GM21423 (cell line): ENCODE results near the gene HAUS6.
"Not testable (repeated sequence)": the region's sequence is repeated elsewhere in the genome, so short reads cannot be mapped to it uniquely, and the experiment has no call there.

Experiments
- ATAC-seq: cut with Tn5 transposase; IDR thresholded peaks from one replicate; pipeline ENCODE4 v1.9.1; 2021; ENCODE audit warnings: mild to moderate bottlenecking, moderate library complexity; ENCODE audit not compliant: unreplicated experiment

Gene HAUS6

DNA sequence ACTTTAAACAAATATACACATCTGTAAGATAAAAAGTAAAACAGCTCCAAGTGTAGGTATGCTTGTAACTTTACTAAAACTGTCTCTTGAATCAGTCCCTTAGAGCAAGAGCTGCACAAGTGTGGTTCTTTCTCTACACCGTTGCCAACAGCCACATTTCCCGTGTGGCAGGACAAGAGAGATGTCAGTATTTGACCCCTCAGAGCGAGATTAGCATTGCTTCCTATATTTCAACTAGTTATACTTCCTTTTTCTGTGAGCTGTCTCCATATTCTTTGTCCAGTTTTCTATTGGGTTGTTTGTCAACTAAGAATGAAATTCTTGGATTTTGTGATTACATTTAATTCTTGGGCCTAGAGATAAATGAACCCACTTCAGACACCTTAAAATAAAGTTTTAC, 16.5 kb upstream of the HAUS6 start:
- no peak for ATAC-seq

DNA sequence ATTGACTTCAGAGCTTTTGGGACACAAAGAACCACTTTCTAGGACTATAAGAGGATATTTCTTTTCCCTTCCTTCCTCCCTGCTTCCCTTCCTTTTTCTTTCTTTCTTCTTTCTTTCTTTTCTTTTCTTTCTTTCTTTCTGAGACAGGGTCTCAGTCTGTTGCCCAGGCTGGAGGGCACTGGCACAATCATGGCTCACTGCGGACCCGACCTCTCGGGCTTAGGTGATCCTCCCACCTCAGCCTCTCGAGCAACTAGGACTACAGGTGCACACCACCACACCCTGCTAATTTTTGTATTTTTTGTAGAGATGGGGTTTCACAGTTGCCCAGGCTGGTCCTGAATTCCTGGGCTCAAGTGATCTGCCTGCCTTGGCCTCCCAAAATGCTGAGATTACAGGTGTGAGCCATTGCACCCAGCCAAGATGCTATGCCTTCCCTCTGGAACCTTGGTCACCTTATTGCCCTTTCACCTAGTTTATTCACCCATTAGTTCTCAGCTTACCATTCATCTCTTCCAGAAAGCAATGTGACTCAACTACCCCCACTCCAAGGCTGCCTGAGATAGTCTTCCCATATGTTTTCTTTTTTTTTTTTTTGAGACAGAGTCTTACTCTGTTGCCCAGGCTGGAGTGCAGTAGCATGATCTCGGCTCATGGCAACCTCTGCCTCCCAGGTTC, 14.5 kb upstream of the HAUS6 start:
- no peak for ATAC-seq

DNA sequence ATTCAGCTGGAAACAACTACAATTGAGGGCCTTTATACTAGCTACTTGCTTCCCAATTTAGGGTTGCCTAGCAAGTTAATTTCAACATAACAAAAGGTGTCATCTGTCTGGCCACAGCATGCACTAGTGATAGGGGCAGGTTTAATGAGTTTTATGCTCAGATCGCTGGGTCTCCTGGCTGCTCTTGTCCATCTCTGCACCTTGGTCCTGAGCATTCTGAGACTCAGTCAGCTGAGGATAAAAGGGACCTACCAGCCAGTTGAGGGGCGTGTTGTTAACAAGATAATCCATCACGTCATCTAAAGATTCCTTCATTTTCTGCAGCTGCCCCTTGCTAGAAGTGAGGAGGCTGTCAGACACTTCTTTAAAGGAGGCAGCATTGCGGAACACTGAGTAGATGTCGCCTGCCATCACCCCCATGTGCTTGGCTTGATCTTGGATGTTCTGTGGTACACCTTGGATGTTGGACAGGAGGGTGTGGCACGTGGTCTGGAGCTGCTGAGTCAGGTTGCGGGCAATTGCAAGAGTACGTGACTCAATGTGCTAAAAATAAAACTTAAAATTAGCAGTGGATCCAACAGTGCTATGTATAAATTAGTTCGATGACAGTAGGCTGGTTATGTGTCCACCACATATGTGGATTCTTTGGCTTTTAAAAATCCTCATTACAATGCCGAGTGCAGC, 13.5 kb upstream of the HAUS6 start:
- ATAC-seq: no peak

DNA sequence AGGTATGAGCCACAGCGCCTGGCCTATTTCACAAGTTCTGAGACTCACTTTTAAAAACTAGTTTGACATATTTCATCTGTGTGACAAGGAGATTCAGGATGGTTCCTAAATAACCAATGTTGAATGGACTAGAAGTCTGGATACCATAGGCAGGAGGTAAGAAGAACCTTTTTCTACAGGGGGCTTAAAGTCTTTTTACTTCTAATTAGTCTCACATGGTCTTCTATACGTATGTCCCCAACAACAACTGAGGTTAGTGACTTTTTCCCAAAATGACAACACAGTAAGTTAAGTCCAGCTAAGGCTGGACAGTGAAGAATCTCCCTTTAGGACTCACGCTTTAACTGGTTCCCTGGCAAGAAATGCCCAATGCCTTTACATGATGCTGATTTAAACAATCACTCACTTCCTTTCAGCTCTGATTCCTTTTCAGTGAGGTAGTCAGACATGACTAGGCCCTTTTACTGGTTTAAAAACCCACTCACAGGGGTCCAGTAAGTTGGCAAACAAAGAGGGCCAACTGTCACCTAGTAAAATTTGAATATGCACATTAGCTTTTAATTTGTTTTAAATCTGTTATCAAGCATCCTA, 12.1 kb upstream of the HAUS6 start:
- no peak for ATAC-seq

DNA sequence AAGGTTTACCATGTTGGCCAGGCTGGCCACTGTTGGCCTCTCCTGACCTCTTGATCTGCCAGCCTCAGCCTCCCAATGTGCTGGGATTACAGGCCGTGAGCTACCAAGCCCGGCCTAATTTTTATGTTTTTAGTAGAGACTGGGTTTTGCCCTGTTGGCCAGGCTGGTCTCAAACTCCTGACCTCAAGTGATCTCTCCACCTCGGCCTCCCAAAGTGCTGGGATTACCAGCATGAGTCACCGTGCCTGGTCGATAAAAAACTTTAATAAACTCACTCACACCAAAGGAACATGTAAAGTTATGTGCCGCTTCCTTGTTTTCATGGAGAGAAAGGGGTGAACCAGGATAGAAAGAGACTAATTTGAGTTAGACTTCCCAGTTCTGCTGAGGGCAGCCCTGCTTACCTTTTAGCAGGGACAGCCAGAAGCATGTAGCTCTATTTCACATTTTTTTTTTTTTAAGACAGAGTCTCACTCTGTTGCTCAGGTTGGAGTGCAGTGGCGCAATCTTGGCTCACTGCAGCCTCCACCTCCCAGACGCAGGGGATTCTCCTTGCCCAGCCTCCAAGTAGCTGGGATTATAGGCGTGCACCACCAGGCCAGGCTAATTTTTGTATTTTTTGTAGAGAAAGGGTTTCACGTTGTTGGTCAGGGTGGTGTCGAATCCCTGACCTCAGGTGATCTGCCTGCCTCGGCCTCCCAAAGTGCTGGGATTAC, 11.4 kb upstream of the HAUS6 start:
- no peak for ATAC-seq

DNA sequence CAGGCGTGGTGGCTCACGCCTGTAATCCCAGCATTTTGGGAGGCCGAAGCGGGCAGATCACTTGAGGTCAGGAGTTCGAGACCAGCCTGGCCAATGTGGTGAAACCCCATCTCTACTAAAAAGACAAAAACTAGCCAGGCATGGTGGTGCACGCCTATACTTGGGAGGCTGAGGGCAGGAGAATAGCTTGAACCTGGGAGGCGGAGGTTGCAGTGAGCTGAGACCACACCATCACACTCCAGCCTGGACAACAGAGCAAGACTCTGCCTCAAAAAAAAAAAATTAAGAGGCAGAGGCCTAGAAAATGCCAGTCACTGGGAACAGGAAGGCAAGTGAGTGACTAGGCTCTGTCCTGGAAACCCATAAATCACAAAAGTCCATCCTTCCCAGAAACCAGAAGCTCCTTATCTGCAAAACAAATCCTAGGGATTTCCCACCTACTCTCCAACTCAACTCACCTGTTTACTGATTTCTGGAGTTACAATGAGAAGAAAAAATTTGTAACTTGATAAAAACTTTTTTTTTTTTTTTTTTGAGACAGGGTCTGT, 10.4 kb upstream of the HAUS6 start:
- not testable (repeated sequence) for ATAC-seq

DNA sequence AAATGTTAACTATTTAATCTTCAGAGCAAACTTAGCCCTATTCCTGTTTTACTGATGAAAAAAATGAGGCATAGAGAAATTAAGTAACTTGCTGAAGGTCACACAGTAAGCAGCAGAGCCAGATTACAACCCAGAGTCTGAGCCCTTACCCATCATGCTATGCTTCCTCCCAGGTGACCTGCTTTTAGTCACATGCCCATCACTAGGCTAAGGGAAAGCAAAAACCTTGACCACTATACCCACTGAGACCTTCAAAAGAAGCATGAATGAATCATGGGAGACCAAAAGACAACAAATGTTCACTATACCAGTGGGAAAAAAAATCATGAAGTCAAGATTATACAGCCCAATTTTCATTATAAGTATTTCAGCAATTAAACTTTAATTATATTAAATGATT, 5.3 kb upstream of the HAUS6 start:
- ATAC-seq: no peak

DNA sequence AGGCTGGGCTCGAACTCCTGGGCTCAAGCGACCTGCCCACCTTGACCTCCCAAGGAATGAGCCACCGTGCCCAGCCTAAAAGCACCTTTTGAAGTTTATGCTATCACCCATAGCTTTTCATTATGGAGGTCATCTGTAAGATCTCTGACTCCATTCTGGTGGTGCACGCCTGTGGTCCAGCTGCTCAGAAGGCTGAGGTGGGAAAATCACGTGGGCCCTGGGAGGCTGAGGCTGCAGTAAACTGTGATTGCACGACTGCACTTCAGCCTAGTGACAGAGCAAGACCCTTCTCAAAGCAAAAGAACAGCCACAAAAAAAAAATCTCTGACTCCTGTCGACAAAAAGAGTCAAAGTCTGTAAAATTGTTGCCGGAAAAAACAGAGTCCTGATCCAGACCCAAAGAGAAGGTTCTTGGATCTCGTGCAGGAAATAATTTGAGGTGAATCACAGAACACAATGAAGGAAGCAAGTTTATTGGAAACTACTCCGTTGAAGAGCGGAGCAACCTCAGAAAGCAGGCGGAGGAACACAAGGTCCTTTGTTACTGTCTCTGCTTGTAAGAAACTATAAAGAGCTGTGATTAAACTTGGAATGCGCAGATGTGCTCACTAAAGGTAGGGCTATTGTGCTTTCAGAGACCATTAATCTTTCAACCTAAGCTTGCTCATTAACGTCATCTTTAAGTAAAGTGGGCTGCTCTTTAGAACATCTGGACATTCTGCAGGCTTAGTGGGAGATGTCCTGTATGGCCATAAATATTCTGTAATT, 2.0 kb upstream of the HAUS6 start:
- no peak for ATAC-seq

DNA sequence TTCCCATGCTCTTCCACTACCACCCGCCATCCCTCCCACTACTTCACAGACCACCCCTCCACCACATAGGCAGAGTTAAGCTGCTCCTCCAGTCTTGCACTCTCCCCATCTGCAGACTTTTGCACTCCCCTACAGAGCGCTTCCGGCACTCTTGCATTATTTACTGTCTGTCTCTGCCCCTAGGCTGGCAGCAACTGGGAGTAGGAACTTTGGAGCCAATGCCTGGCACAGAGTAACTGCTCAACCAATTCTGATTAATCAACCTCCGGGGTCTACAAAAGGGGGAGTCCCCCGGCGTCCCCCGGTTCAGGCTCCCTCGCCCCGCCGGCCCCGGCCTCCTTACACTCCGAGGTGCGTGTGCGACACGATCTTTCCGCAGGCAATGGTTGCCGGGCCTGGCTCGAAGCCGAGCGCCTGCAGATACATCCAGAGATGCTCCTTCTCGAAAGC, 498 bp downstream of the HAUS6 start:
- peak; percentile 24 for ATAC-seq

DNA sequence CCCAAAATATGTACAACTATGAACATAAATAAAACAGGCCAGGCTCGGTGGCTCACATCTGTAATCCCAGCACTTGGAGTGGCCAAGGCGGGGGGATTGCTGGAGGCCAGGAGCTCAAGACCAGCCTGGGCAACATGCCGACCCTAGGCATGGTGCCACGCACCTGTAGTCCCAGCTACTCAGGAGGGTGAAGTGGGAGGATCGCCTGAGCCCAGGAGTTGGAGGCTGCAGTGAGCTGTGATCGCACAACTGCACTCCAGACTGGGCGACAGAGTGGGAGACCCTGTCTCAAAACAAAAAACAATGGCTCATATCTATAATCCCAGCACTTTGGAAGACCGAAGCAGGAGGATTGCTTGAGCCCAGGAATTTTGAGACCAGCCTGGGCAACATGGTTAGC, 1.5 kb downstream of the HAUS6 start:
- ATAC-seq: no peak

DNA sequence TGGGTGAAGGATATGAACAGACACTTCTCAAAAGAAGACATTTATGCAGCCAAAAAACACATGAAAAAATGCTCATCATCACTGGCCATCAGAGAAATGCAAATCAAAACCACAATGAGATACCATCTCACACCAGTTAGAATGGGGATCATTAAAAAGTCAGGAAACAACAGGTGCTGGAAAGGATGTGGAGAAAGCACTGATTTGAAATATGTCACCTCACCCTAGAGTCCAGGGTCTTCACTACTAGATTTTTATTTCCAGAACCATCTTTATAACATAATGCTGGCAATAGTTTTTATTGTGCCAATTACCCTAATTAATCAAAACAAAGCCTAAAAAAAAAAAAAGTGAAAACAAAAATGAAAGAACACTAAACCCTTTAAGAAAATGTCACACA, 5.3 kb downstream of the HAUS6 start:
- not testable (repeated sequence) for ATAC-seq

DNA sequence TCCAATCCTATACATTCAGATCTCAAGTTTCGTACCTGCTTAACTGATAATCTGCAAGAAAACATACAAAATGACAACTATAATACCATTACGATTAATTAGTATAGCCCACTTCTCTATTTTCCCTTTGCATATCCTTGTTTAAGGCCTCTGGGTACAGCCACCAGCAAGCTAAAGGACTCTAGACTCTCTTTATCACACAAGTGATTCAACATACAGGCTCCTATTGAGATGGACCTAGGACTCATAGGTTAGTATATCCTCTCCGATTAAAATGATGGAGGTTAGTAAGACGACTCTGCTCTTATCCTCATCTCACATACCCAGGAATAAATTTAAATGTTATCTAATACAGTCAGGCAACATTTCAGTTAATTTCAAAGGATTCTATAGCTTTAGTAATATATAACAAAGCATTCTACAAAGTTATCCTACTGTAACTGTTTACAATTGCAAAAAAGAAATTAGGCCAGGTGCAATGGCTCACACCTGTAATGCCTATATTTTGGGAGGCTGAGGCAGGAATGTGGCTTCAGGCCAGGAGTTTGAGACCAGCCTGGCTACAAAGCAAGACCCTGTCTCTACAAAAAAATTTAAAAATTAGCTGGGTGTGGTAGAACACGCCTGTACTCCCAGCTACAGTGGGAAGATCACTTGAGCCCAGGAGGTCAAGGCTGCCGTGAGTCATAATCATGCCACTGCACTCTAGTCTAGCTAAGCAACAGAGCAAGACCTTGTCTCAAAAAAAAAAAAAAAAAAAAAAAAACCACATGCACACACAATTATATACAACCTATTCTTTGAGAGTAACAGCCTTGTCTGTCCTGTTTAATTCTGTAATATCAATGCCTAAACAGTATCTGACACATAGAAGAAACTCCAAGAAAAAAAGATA, 15.4 kb downstream of the HAUS6 start:
- no peak for ATAC-seq

DNA sequence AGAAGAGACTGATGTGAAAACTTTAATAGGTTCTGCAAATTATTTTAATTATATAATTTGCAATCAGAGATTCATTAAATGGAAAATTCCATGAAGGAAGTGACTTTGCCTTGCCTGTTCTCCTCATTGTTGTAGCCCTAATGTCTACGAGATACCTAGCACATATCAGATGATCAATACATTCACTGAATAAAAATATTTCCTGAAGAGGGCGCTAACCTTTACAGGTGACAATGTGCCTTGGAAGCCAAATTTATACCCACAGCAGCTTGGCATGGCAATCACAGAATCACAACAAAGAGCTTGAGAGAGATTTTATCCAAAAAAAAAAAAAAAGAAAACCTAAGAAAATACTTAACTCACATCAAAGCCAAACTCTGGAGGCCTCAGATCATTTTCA, 17.4 kb downstream of the HAUS6 start:
- ATAC-seq: no peak

DNA sequence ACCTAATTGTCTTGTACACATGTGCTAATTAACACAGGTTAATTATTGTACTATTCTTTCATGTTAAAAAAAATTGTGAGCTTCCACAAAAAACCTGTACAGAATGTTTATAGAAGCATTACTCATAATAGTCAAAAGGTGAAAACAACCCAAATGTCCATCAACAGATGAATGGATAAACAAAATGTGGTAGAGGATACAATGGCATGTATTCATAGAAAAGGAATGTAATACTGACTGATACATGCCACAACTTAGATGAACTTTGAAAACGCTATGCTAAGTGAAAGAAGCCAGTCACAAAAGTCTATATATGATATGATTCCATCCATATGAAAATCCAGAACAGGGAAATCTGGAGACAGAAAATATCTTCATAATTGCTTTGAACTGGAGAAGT, 27.9 kb downstream of the HAUS6 start:
- ATAC-seq: no peak

DNA sequence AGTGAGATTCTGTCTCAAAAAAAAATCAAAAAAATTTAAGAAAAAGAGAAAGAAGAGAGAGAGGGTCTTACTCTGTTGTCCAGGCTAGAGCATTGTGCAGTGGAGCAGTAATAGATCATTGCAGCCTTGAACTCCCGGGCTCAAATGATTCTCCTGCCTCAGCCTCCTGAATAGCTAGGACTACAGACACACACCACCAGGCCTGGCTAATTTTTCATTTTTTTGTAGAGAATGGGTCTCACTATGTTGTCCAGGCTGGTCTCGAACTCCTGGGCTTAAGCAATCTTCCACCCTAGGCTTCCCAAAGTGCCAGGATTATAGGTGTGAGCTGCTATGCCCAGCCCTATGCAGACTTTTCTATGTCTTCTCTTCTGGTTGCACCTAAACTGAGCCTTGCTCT, 28.5 kb downstream of the HAUS6 start:
- ATAC-seq: no peak

DNA sequence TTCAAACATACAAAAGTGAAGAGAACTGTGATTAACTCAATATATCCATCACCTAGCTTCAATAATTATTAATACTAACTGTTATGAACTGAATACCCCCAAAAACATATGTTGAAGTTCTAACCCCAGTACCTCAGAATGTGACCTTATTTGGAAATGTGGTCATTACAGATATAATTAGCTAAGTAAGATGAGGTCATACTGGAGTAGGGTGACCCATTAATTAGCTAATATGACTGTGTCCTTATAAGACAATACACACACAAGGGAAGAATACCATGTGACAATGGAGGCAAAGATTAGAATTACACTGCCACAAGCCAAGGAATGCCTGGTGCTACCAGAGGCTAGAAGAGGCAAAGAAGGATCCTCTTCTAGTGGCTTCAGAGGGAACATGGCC, 45.7 kb downstream of the HAUS6 start:
- ATAC-seq: no peak

DNA sequence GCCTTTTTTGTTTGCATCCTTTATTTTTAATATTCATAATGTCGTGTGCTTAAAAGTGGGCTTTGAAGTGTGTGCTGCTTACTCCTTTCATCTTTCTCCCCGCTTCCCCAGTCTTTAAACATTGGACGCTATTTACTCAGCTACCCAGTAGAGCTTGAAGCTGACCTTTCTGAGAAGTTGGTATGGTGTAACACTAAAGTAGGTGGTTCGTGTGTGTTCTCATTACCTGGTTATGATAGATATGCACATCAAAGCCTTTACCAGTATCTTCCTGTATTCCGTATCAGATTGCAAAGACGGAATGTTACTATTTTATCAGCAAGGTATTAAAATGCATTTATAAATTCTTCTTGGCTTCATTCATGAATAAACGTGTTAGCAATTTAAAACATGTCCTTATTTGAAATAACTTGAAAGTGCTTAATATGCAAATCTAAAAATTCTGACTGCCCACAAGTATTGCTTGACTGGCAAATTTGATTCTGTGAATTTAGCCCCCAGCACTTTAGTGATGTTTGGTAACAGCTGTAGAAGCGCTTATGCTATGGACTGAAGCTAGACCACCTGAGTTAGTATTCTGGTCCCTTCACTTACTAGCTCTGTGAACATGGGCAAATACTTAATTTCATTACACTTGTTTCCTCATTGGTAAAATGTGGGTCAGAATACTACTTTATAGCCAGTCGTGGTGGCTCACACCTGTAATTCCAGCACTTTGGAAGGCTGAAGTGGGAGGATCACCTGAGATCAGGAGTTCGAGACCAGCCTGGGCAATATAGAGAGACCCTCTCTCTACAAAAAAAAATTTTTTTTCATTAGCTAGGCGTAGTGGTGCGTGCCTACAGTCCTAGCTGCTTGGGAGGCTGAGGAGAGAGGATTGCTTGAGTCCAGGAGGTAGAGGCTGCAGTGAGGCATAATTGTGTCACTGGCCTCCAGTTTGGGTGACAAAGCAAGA, 51.8 kb downstream of the HAUS6 start:
- ATAC-seq: no peak

DNA sequence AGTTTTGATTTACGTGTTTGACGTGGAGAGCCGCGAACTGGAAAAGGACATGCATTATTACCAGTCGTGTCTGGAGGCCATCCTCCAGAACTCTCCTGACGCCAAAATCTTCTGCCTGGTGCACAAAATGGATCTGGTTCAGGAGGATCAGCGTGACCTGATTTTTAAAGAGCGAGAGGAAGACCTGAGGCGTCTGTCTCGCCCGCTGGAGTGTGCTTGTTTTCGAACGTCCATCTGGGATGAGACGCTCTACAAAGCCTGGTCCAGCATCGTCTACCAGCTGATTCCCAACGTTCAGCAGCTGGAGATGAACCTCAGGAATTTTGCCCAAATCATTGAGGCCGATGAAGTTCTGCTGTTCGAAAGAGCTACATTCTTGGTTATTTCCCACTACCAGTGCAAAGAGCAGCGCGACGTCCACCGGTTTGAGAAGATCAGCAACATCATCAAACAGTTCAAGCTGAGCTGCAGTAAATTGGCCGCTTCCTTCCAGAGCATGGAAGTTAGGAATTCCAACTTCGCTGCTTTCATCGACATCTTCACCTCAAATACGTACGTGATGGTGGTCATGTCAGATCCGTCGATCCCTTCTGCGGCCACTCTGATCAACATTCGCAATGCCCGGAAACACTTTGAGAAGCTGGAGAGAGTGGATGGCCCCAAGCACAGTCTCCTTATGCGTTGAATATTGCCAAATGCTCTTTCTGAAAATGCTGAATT, 52.6 kb downstream of the HAUS6 start:
- ATAC-seq: no peak
